Neural crest cell (in vitro differentiated cells): ENCODE data around the gene ZNRF1. TPM values are rescaled to one million over a fixed set of nuclear protein-coding genes. Genes with fewer than 3 reads are reported as not detected.
A peak's percentile ranks its signal among the peaks of the same experiment; 100 is the strongest.

Experiments used
- DNase-seq: peaks from one replicate; pipeline ENCODE4 v3.0.0; 2021; ENCODE audit warnings: low read depth, mixed read lengths, low spot score
- H3K27ac Mint-ChIP-seq: one replicate; pipeline ENCODE4 v1.8.0; 2021; ENCODE audit warnings: mild to moderate bottlenecking, mixed read lengths; ENCODE audit not compliant: unreplicated experiment
- H3K27me3 Mint-ChIP-seq: 2 replicates; pipeline ENCODE4 v1.8.0; 2021; ENCODE audit warnings: low read depth, mild to moderate bottlenecking, mixed read lengths
- H3K36me3 Mint-ChIP-seq: 2 replicates; pipeline ENCODE4 v1.8.0; 2021; ENCODE audit warnings: low read depth, mild to moderate bottlenecking, mixed read lengths
- H3K4me1 Mint-ChIP-seq: 2 replicates; pipeline ENCODE4 v1.8.0; 2021; ENCODE audit warnings: mixed read lengths
- H3K4me3 Mint-ChIP-seq: one replicate; pipeline ENCODE4 v1.8.0; 2021; ENCODE audit warnings: mild to moderate bottlenecking, mixed read lengths
- H3K9me3 Mint-ChIP-seq: 2 replicates; pipeline ENCODE4 v1.8.0; 2021; ENCODE audit warnings: mixed read lengths
- CTCF ChIP-seq: fragments of 200-600 bp; sonication (generic); conservative IDR thresholded peaks from 2 replicates; pipeline ENCODE4 v1.5.0; 2021; ENCODE audit warnings: antibody characterized with exemption, mild to moderate bottlenecking
- total RNA-seq: library from RNA; stranded (reverse); gene quantifications from 2 replicates; pipeline ENCODE4 v1.2.1, GENCODE V29; 2021

ZNRF1 gene
- total RNA-seq, 1 donor from 2014 or later = 48.4 TPM

DNA sequence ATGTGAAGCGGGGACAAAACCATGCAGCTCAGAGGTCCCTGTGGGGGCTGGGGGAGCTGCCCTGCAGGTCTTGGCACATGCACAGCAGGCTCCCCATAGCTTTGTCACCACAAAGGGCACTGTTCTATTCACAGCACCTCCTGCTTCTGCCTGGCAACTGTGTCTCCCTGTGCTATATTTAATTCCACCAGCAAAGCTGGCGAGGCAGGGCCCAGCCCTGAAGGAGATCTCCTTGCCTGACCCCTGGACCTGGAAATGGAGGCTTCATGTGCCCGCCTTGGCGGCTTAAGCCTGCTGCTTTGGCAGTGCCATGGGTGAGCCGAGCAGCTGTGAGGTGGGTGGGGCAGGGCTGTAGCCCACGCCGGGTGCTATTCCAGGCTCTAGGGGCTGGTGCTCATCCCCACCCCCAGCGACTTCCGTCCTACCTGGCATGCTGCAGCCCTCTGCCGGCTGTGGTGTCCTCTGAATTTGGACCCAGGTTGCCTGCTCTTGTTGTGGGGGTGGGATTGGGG, 111.0 kb downstream of the ZNRF1 start:
- no peaks in the 10 kb centered on the region for H3K36me3 Mint-ChIP-seq
- TF ChIP-seq CTCF = no peak
- H3K4me1 Mint-ChIP-seq = peaks cover 27% of the 10 kb centered on the region

DNA sequence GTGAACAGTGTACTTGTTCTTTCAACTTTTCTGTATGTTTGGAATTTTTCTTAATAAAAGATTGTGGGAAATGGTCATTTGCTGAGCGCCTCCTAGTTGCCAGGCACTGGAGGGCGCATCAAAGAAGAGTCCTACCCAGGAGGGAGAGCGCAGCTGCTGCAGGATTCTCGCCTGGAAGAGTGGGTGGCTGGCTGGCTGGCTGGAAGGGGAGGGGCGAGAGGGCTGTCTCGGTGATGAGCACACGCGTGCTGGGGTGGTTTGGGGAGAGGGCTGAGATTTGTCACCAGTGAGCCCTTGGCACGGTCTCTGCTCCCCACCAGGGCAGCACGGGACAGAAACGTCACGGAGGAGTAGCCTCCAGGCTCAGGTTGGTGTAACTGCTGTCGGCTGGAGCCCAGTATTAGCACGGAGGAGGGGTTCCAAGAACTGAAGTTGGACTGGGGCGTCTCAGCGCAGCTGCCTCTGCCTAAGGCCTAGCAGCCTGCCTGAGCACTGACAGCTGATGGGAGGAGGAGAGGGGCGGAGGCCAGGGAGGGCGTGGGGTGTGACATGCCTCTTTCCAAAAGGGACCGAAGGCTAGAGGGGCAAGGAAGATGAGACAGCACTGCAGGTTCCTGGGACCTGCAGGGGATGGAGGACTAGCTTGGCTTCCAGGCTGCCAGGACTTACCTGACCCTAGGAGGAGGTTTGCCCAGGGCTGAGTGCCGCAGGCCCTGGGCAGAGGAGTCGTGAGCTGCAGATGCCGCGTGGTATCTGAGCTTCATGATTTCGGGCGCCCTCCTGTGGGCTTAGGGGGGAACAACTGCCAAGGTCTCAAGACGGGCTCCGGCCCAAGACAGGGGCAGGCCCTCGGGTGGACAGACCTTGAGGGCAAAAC, 112.1 kb downstream of the ZNRF1 start:
- peaks cover 23% of the 10 kb centered on the region for H3K4me1 Mint-ChIP-seq
- peak; percentile 90 for TF ChIP-seq CTCF
- DNase-seq = peak; percentile 83

More for the DNA sequence above, 111.0 kb downstream of the ZNRF1 start:
- H3K27ac Mint-ChIP-seq = no peak overlapping the region
- no peak overlapping the region for H3K4me3 Mint-ChIP-seq
- DNase-seq = no peak
- H3K9me3 Mint-ChIP-seq = no peaks in the 10 kb centered on the region
- peaks cover 2% of the 10 kb centered on the region for H3K27me3 Mint-ChIP-seq

DNA sequence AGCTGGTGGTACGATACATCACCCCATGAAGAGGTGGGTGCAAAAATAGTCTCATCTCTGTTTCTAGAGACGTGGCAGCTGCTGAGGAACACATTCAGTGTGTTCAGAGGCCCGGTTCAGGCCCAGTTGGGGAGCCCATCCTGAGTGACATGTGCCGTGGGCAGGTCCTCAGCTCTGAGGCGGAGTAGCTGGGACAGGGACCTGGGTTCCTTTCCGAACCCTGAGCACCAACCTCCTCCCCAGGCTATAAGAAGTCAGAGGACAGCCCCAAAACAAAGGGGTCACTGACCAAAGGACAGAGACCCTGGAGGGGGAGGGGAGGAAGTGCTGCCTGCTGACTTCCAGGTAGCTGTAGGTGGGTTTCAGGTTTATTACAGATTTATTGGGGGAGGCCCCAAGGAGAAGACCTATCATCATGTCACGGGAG, 112.7 kb downstream of the ZNRF1 start:
- TF ChIP-seq CTCF = no peak
- H3K9me3 Mint-ChIP-seq = no peaks in the 10 kb centered on the region
- peak overlapping the region; percentile 35 for H3K27ac Mint-ChIP-seq
- H3K27me3 Mint-ChIP-seq = peaks cover 2% of the 10 kb centered on the region
- H3K4me3 Mint-ChIP-seq = peak overlapping the region; percentile 56
- no peak for DNase-seq
- peaks cover 25% of the 10 kb centered on the region for H3K4me1 Mint-ChIP-seq
- no peaks in the 10 kb centered on the region for H3K36me3 Mint-ChIP-seq

More for the DNA sequence above, 112.1 kb downstream of the ZNRF1 start:
- Mint-ChIP-seq H3K9me3 (no peaks in the 10 kb centered on the region), H3K4me3 (peak overlapping the region; percentile 56), H3K36me3 (no peaks in the 10 kb centered on the region), H3K27ac (peak overlapping the region; percentile 70), H3K27me3 (peaks cover 2% of the 10 kb centered on the region)

GRCh38 chr16:75111961-75112733, 113.3 kb downstream of the ZNRF1 start:
- peaks cover 3% of the 10 kb centered on the region for H3K9me3 Mint-ChIP-seq
- no peak for DNase-seq
- TF ChIP-seq CTCF = no peak
- peak overlapping the region; percentile 84 for H3K27ac Mint-ChIP-seq
- H3K4me3 Mint-ChIP-seq = peak overlapping the region; percentile 56
- H3K36me3 Mint-ChIP-seq = no peaks in the 10 kb centered on the region
- peaks cover 30% of the 10 kb centered on the region for H3K4me1 Mint-ChIP-seq
- H3K27me3 Mint-ChIP-seq = peaks cover 2% of the 10 kb centered on the region

GRCh38 chr16:75112734-75113491, 114.1 kb downstream of the ZNRF1 start:
- Mint-ChIP-seq H3K27ac (peak overlapping the region; percentile 84), H3K9me3 (peaks cover 3% of the 10 kb centered on the region), H3K4me1 (peaks cover 30% of the 10 kb centered on the region), H3K36me3 (no peaks in the 10 kb centered on the region), H3K27me3 (peaks cover 2% of the 10 kb centered on the region), H3K4me3 (peak overlapping the region; percentile 15)
- no peak for DNase-seq
- no peak for TF ChIP-seq CTCF
